ENCODE measurements around the gene NMNAT2. TPM values are rescaled to one million over a fixed set of nuclear protein-coding genes. Genes with fewer than 3 reads are reported as not detected.

NMNAT2 gene
- total and polyA plus RNA-seq, 2 of the 13 experiments (the other 11 are each of a cell fraction or from before 2014, with no cell fraction given), result not detected

DNA sequence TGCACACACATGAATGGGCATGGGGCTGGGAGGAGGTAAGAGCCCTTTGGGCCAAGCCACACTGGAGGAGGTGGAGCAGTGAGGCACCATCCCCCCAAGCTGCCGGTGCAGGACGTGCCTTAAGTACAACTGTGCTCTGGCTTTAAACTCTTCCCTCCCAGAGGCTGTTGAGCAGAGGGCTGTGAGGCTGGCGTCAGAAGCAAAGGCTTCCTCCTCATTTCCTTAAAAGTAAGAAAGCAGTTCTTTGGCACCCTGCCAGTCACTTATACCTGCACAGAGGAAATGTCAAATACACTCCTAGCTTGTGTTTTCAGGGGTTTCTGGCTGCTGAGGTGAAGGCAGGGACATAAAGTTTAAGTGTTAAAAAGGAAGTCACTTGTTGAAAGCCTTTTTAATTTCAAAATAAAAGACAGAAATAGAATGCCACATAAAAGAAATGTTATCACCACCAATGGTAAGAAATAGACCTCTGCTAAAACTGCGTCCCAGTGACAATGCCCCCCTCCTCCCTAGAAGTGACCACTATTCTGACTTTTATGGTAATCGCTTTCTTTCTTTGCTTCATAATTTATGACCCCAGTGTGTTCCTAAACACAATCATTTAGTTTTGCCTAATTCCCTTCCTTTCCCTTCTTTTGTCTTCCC lies 199.1 kb downstream of the NMNAT2 start:
- FAIRE-seq, result no peak
- intact Hi-C loops (cut with micrococcal nuclease; ENCODE audit: unreplicated experiment) (no loop called here), in situ Hi-C loops (cut with HindIII; ENCODE audit: extremely low pct_ligation_motif_present, low pct_unique_long_range_greater_than_20kb) (no loop called here)

DNA sequence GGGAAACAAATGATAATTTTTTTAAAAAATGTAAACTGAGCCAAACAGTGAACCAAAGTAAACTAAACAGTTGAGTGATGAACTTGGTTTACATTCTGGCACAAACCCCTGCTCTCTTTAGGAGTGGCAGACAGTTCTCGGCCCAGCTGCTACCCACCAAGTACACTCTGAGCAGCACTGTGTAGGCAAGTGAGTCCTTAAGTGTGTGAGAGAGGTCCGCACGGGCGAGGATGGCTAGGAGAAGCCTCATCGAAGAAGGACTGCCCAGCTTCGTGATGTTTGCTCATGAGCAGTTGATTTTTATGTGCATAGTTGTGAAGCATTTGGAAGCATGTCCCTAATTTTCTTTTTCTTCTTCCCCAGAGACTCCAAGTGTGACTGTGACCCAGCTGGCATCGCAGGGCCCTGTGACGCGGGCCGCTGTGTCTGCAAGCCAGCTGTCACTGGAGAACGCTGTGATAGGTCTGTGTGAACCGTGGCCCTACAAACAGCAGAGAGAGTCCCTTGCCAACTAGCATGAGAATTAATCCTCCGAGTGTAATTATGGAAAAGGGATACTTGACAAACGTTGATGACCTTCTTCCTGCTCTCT lies 200.1 kb downstream of the NMNAT2 start:
- Histone ChIP-seq H3K4me2 (ENCODE audit: low read depth, low read length) (no peak overlapping the region), H3K27me3 (ENCODE audit: control insufficient read depth in 1 of 2, insufficient read depth in 2 of 2, low read length in 2 of 2) (0 out of 5 replicates have a peak, but pooled peaks cover 0 to 7% of the 10 kb centered on the region in 2 experiments), H3K36me3 (replicated peaks in 1 of 2; ENCODE audit: control insufficient read depth in 1 of 2, insufficient read depth in 2 of 2, low read length in 2 of 2) (no peaks in the 10 kb centered on the region), H3K9ac (ENCODE audit: insufficient read depth, low read depth, low read length) (no peak overlapping the region), H3K9me3 (ENCODE audit: low read length) (no peaks in the 10 kb centered on the region), H2AFZ (ENCODE audit: low read length) (no peak overlapping the region), H3K79me2 (ENCODE audit: insufficient read depth, low read length) (no peaks in the 10 kb centered on the region), H3K4me1 (ENCODE audit: insufficient read depth, low read length) (no peaks in the 10 kb centered on the region), H4K20me1 (ENCODE audit: insufficient read depth, low read length) (no peaks in the 10 kb centered on the region), H3K4me3 (replicated peaks in 1 of 3; ENCODE audit: insufficient read depth in 1 of 3, low read depth in 2 of 3, low read length in 3 of 3) (no peak overlapping the region), H3K27ac (ENCODE audit: extremely low read length, insufficient read depth, low read length) (no peak overlapping the region)
- in situ Hi-C loops (cut with HindIII; ENCODE audit: extremely low pct_ligation_motif_present, low pct_unique_long_range_greater_than_20kb), result no loop called here
- ATAC-seq (no peak), FAIRE-seq (no peak), DNase-seq (ENCODE audit: low spot score) (no peak)
- WGBS (ENCODE audit: low lambda C conversion rate), result 60% methylated on average over 11 of the region's 14 CpGs
- intact Hi-C loops (cut with micrococcal nuclease; ENCODE audit: unreplicated experiment), result no loop called here
- ChIA-PET POLR2A (no interaction called here), CTCF (ENCODE audit: low intra/inter-chr PET ratio, low total read pairs) (no interaction called here)
- no TSS peak for BruUV-seq (replicated peaks)
- TF ChIP-seq ZNF782 (CRISPR knock-in tag; IDR thresholded peaks at IDR 0.05; ENCODE audit: borderline replicate concordance), result no peak
- TF ChIP-seq ARID4A (CRISPR knock-in tag; IDR thresholded peaks at IDR 0.05; ENCODE audit: borderline replicate concordance), result no peak
- TF ChIP-seq GATAD2A (CRISPR knock-in tag; IDR thresholded peaks at IDR 0.05), result no peak
- TF ChIP-seq TBX3 (IDR thresholded peaks at IDR 0.05; ENCODE audit: borderline replicate concordance), result no peak
- no peak for TF ChIP-seq NFKBIZ (CRISPR knock-in tag; IDR thresholded peaks at IDR 0.05)
- no peak for TF ChIP-seq PCBP2 (optimal IDR thresholded peaks at IDR 0.05; ENCODE audit: low read depth, low read length, poor library complexity, severe bottlenecking)
- TF ChIP-seq, protein P1, sequence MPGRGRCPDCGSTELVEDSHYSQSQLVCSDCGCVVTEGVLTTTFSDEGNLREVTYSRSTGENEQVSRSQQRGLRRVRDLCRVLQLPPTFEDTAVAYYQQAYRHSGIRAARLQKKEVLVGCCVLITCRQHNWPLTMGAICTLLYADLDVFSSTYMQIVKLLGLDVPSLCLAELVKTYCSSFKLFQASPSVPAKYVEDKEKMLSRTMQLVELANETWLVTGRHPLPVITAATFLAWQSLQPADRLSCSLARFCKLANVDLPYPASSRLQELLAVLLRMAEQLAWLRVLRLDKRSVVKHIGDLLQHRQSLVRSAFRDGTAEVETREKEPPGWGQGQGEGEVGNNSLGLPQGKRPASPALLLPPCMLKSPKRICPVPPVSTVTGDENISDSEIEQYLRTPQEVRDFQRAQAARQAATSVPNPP (CRISPR knock-in tag; IDR thresholded peaks at IDR 0.05), result no peak
- TF ChIP-seq ZBTB8A (CRISPR knock-in tag; IDR thresholded peaks at IDR 0.05; ENCODE audit: borderline replicate concordance, low read depth), result no peak
- TF ChIP-seq SALL1 (CRISPR knock-in tag; IDR thresholded peaks at IDR 0.05), result no peak
- TF ChIP-seq TRIM24 (CRISPR knock-in tag; IDR thresholded peaks at IDR 0.05), result no peak
- TF ChIP-seq EZH2 (conservative IDR thresholded peaks at IDR 0.05; ENCODE audit: low read depth, low read length), result no peak
- no peak for TF ChIP-seq SMARCC2 (IDR thresholded peaks at IDR 0.05)

More for the DNA sequence above, 199.1 kb downstream of the NMNAT2 start:
- BruUV-seq (replicated peaks), result no TSS peak
- Histone ChIP-seq H3K27ac (ENCODE audit: extremely low read length, insufficient read depth, low read length) (no peak overlapping the region), H3K4me2 (ENCODE audit: low read depth, low read length) (no peak overlapping the region), H3K9me3 (ENCODE audit: low read length) (no peaks in the 10 kb centered on the region), H3K4me1 (ENCODE audit: insufficient read depth, low read length) (no peaks in the 10 kb centered on the region), H3K9ac (ENCODE audit: insufficient read depth, low read depth, low read length) (no peak overlapping the region), H3K79me2 (ENCODE audit: insufficient read depth, low read length) (no peaks in the 10 kb centered on the region), H3K36me3 (replicated peaks in 1 of 2; ENCODE audit: control insufficient read depth in 1 of 2, insufficient read depth in 2 of 2, low read length in 2 of 2) (no peaks in the 10 kb centered on the region), H3K4me3 (replicated peaks in 1 of 3; ENCODE audit: insufficient read depth in 1 of 3, low read depth in 2 of 3, low read length in 3 of 3) (no peak overlapping the region), H2AFZ (ENCODE audit: low read length) (no peak overlapping the region), H4K20me1 (ENCODE audit: insufficient read depth, low read length) (no peaks in the 10 kb centered on the region), H3K27me3 (ENCODE audit: control insufficient read depth in 1 of 2, insufficient read depth in 2 of 2, low read length in 2 of 2) (0 out of 5 replicates have a peak, but pooled peaks cover 0 to 9% of the 10 kb centered on the region in 2 experiments)
- TF ChIP-seq LCORL (IDR thresholded peaks at IDR 0.05) (peak; percentile 48; the same call in 1 of the 2 replicates), LCORL (CRISPR knock-in tag; IDR thresholded peaks at IDR 0.05) (no peak), ZMYM2 (CRISPR knock-in tag; IDR thresholded peaks at IDR 0.05) (no peak)
- DNase-seq (ENCODE audit: low spot score) (no peak), ATAC-seq (no peak)
- CTCF ChIA-PET (ENCODE audit: low intra/inter-chr PET ratio, low total read pairs), result no interaction called here
- POLR2A ChIA-PET, result no interaction called here
- WGBS (ENCODE audit: low lambda C conversion rate), result 63% methylated on average over 3 of the region's 5 CpGs

Data from HepG2 (cell line).